NB4 (cell line): Measurements from ENCODE around the gene MYRF.

Experiments
- MYC ChIP-seq: IDR thresholded peaks from 2 replicates; pipeline ENCODE4 v1.6.1; 2011; ENCODE audit warnings: low read depth, low read length
- TF ChIP-seq, protein P1 (sequence below): IDR thresholded peaks from one replicate; pipeline ENCODE4 v1.5.1; 2012; ENCODE audit warnings: low read depth, low read length

DNA sequence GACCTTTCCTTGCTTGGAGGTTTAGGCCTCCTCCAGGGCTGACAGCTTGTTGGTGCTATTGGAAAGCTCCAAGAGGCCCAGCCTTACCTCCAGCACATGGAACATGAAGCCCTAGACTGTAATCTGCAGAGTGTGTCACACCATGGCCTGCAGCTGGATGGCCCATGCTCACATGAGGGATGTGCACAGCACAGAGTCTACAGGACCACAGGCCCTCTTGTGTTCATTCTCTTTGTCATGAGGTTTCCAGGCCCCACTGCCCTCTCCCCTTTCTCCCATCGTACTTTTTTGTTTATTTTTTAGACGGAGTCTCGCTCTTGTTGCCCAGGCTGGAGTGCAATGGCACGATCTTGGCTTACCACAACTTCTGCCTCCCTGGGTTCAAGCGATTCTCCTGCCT is 54.3 kb downstream of the MYRF start:
- TF ChIP-seq MYC, result no peak
- TF ChIP-seq, protein P1, sequence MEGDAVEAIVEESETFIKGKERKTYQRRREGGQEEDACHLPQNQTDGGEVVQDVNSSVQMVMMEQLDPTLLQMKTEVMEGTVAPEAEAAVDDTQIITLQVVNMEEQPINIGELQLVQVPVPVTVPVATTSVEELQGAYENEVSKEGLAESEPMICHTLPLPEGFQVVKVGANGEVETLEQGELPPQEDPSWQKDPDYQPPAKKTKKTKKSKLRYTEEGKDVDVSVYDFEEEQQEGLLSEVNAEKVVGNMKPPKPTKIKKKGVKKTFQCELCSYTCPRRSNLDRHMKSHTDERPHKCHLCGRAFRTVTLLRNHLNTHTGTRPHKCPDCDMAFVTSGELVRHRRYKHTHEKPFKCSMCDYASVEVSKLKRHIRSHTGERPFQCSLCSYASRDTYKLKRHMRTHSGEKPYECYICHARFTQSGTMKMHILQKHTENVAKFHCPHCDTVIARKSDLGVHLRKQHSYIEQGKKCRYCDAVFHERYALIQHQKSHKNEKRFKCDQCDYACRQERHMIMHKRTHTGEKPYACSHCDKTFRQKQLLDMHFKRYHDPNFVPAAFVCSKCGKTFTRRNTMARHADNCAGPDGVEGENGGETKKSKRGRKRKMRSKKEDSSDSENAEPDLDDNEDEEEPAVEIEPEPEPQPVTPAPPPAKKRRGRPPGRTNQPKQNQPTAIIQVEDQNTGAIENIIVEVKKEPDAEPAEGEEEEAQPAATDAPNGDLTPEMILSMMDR, result no peak
